HEK293 (cell line): ENCODE data around the gene CCDC3.

Experiments used
- CTCF ChIP-seq: fragments of 450-650 bp; formaldehyde crosslinking; IDR thresholded peaks from 2 replicates; pipeline ENCODE4 v1.5.1; 2016; ENCODE audit warnings: missing biosample characterization, missing genetic modification characterization
- ZEB2 ChIP-seq: fragments of 450-650 bp; formaldehyde crosslinking; IDR thresholded peaks from 2 replicates; pipeline ENCODE4 v1.5.1; 2016; ENCODE audit warnings: missing biosample characterization, missing genetic modification characterization
- ZNF560 ChIP-seq: fragments of 450-650 bp; formaldehyde crosslinking; IDR thresholded peaks from 2 replicates; pipeline ENCODE4 v1.5.1; 2017; ENCODE audit warnings: missing biosample characterization, missing genetic modification characterization, borderline replicate concordance
- TF ChIP-seq, protein P1 (sequence below): fragments of 450-650 bp; IDR thresholded peaks from 2 replicates; pipeline ENCODE4 v1.5.1; 2018; ENCODE audit warnings: missing biosample characterization, missing genetic modification characterization

DNA sequence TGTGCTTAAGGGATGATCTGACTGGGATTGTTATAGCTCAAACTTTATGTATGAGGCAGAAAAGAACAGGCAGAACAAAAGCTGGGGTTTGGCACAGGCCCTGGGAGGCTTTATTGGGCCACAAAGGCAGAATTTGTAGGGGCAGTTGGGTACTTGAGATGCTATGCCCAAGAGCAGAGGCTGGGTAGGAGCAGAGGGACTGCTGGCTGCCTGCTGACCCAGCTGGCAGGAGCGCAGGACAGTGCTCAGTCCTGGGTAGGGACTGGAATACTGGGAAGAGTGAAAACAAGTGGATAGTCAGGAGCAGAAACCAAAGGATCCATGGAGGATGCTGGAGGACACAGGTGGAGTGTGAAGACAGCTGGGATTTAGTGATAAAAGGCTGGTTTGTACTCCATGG lies 75.7 kb downstream of the CCDC3 start:
- TF ChIP-seq CTCF (no peak), ZEB2 (no peak), ZNF560 (no peak)
- TF ChIP-seq, protein P1, sequence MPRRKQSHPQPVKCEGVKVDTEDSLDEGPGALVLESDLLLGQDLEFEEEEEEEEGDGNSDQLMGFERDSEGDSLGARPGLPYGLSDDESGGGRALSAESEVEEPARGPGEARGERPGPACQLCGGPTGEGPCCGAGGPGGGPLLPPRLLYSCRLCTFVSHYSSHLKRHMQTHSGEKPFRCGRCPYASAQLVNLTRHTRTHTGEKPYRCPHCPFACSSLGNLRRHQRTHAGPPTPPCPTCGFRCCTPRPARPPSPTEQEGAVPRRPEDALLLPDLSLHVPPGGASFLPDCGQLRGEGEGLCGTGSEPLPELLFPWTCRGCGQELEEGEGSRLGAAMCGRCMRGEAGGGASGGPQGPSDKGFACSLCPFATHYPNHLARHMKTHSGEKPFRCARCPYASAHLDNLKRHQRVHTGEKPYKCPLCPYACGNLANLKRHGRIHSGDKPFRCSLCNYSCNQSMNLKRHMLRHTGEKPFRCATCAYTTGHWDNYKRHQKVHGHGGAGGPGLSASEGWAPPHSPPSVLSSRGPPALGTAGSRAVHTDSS (tag by site-specific recombination), result no peak
